Measurements from ENCODE around the gene PKHD1.
"Not testable (repeated sequence)": the region's sequence is repeated elsewhere in the genome, so short reads cannot be mapped to it uniquely, and the experiment has no call there.

PKHD1 gene

GRCh38 chr6:51918347-51918746 is 169.1 kb downstream of the PKHD1 start:
- DNase-seq, result not testable (repeated sequence)

GRCh38 chr6:51915098-51915497 is 172.3 kb downstream of the PKHD1 start:
- DNase-seq, result no peak

- no peak for DNase-seq
Observed at GRCh38 chr6:51913265-51913664, 174.1 kb downstream of the PKHD1 start.

GRCh38 chr6:51910851-51911250 is 176.6 kb downstream of the PKHD1 start:
- no peak for DNase-seq

- DNase-seq, result no peak
Observed at GRCh38 chr6:51908243-51908642, 179.2 kb downstream of the PKHD1 start.

- no peak for DNase-seq
Observed at GRCh38 chr6:51901766-51902764, 185.3 kb downstream of the PKHD1 start.

- DNase-seq, result no peak
Observed at GRCh38 chr6:51893366-51893765, 194.0 kb downstream of the PKHD1 start.

- no peak for DNase-seq
Observed at GRCh38 chr6:51892750-51893149, 194.7 kb downstream of the PKHD1 start.

- no peak for DNase-seq
Observed at GRCh38 chr6:51892339-51892738, 195.1 kb downstream of the PKHD1 start.

- DNase-seq, result no peak
Observed at GRCh38 chr6:51891784-51892183, 195.6 kb downstream of the PKHD1 start.

GRCh38 chr6:51887859-51888258 is 199.6 kb downstream of the PKHD1 start:
- DNase-seq, result no peak

GRCh38 chr6:51885957-51886356 is 201.5 kb downstream of the PKHD1 start:
- no peak for DNase-seq

GRCh38 chr6:51868591-51869355 is 218.6 kb downstream of the PKHD1 start:
- DNase-seq, result no peak

GRCh38 chr6:51866867-51867266 is 220.5 kb downstream of the PKHD1 start:
- no peak for DNase-seq

- DNase-seq, result no peak
Observed at GRCh38 chr6:51865996-51866395, 221.4 kb downstream of the PKHD1 start.

- DNase-seq, result no peak
Observed at GRCh38 chr6:51865176-51865575, 222.2 kb downstream of the PKHD1 start.

GRCh38 chr6:51857134-51857533 is 230.3 kb downstream of the PKHD1 start:
- no peak for DNase-seq

- no peak for DNase-seq
Observed at GRCh38 chr6:51856508-51856907, 230.9 kb downstream of the PKHD1 start.

GRCh38 chr6:51855310-51856082 is 231.9 kb downstream of the PKHD1 start:
- DNase-seq, result no peak

- no peak for DNase-seq
Observed at GRCh38 chr6:51854876-51855275, 232.5 kb downstream of the PKHD1 start.

GRCh38 chr6:51854347-51854746 is 233.1 kb downstream of the PKHD1 start:
- no peak for DNase-seq

- not testable (repeated sequence) for DNase-seq
Observed at GRCh38 chr6:51853109-51853508, 234.3 kb downstream of the PKHD1 start.

- DNase-seq, result no peak
Observed at GRCh38 chr6:51846531-51846930, 240.9 kb downstream of the PKHD1 start.

Data from central memory CD4-positive, alpha-beta T cell (primary cell).